B cell (primary cell): Measurements from ENCODE around the gene APMAP. TPM values are rescaled to one million over a fixed set of nuclear protein-coding genes. Genes with fewer than 3 reads are reported as not detected.

ENCODE experiments used
- ATAC-seq: fragments of 200-7000 bp; cut with Tn5 transposase; one replicate; pipeline ENCODE4 v1.10.0; 2021; ENCODE audit warnings: low read depth, mild to moderate bottlenecking, moderate number of reproducible peaks, moderate library complexity
- CTCF ChIA-PET: fragments of 350-600 bp; sonication (Branson Sonifier 250); formaldehyde crosslinking; loops from one replicate; lab custom pipeline; 2021; ENCODE audit warnings: antibody characterized with exemption, inconsistent platforms; lab: Charles Lee
- POLR2A ChIA-PET: fragments of 350-600 bp; sonication (Branson Sonifier 250); formaldehyde crosslinking; loops from one replicate; lab custom pipeline; 2021; ENCODE audit warnings: antibody characterized with exemption; lab: Charles Lee
- DNase-seq: peaks from one replicate; pipeline ENCODE4 v3.0.0; 2013
- H2AFZ ChIP-seq: 2 replicates; pipeline ENCODE4 v1.6.1; 2012; ENCODE audit warnings: mild to moderate bottlenecking, low read depth, low read length; ENCODE audit not compliant: insufficient read depth, poor library complexity, severe bottlenecking
- H3K27ac ChIP-seq, 2 donors: 1 replicate in 1 of 2; 2 replicates in 1 of 2; pipeline ENCODE4 v1.5.1; 2012 to 2013; ENCODE audit warnings: low read length in 2 of 2, mild to moderate bottlenecking in 2 of 2, moderate library complexity in 1 of 2
- H3K27me3 ChIP-seq, 4 experiments: fragments of 200-600 bp in 1 of 4; sonication (generic) in 1 of 4; replicated peaks in 1 of 4; 1 replicate in 2 of 4; 2 replicates in 2 of 4; pipeline versions ENCODE4 v1.6.1 to v1.7.0; 2013 to 2016; ENCODE audit warnings: low read length in 3 of 4, mild to moderate bottlenecking in 2 of 4, mixed read lengths in 1 of 4, moderate library complexity in 1 of 4; ENCODE audit not compliant: insufficient read depth in 4 of 4, control insufficient read depth in 3 of 4; ENCODE audit errors: control extremely low read depth in 1 of 4
- H3K36me3 ChIP-seq, 2 experiments: replicated peaks in 1 of 2; 1 replicate in 1 of 2; 2 replicates in 1 of 2; pipeline versions ENCODE4 v1.6.1 to v1.7.1; 2013; ENCODE audit warnings: low read length in 1 of 2; ENCODE audit not compliant: insufficient read depth in 2 of 2, control insufficient read depth in 1 of 2; ENCODE audit errors: control extremely low read depth in 1 of 2, extremely low read depth in 1 of 2
- H3K4me1 ChIP-seq, 2 donors: fragments of 200-600 bp in 1 of 2; sonication (generic) in 1 of 2; 1 replicate in 1 of 2; 2 replicates in 1 of 2; pipeline versions ENCODE4 v1.5.1 to v1.6.1; 2013 to 2017; ENCODE audit warnings: low read length in 2 of 2; ENCODE audit not compliant: control insufficient read depth in 2 of 2, insufficient read depth in 2 of 2
- H3K4me2 ChIP-seq: replicated peaks from 2 replicates; pipeline ENCODE3; 2012; ENCODE audit warnings: mild to moderate bottlenecking, low read depth, low read length; ENCODE audit not compliant: poor library complexity, severe bottlenecking
- H3K4me3 ChIP-seq, 5 experiments: fragments of 200-600 bp in 1 of 5; sonication (generic) in 1 of 5; 1 replicate in 3 of 5; 2 replicates in 2 of 5; pipeline versions ENCODE4 v1.5.1 to v1.7.0; 2011 to 2016; ENCODE audit warnings: low read length in 4 of 5, mild to moderate bottlenecking in 4 of 5, low read depth in 2 of 5, control low read depth in 1 of 5, moderate library complexity in 1 of 5; ENCODE audit not compliant: insufficient read depth in 1 of 5; ENCODE audit errors: control extremely low read depth in 1 of 5, extremely low read depth in 1 of 5
- H3K79me2 ChIP-seq: fragments of 200-600 bp; sonication (generic); one replicate; pipeline ENCODE4 v1.6.0; 2016; ENCODE audit warnings: low read length; ENCODE audit not compliant: control insufficient read depth, insufficient read depth
- H3K9ac ChIP-seq: fragments of 200-600 bp; sonication (generic); 2 replicates; pipeline ENCODE4 v1.6.1; 2017; ENCODE audit warnings: mild to moderate bottlenecking, low read length, moderate library complexity
- H3K9me3 ChIP-seq, 3 donors: one replicate each; pipeline versions ENCODE4 v1.6.1 to v1.7.1; 2013; ENCODE audit warnings: low read length in 2 of 3; ENCODE audit not compliant: control insufficient read depth in 2 of 3, insufficient read depth in 1 of 3; ENCODE audit errors: control extremely low read depth in 1 of 3
- H4K20me1 ChIP-seq: 2 replicates; pipeline ENCODE4 v1.6.0; 2012; ENCODE audit warnings: mild to moderate bottlenecking, low read length; ENCODE audit not compliant: insufficient read depth, control insufficient read depth, poor library complexity, severe bottlenecking
- H3K27ac Mint-ChIP-seq: one replicate; pipeline ENCODE4 v1.8.0; 2021; ENCODE audit warnings: mixed read lengths
- H3K27me3 Mint-ChIP-seq: one replicate; pipeline ENCODE4 v1.8.0; 2021; ENCODE audit warnings: mixed read lengths
- H3K4me1 Mint-ChIP-seq: one replicate; pipeline ENCODE4 v1.8.0; 2021; ENCODE audit warnings: mixed read lengths
- H3K4me3 Mint-ChIP-seq: one replicate; pipeline ENCODE4 v1.8.0; 2021; ENCODE audit warnings: mixed read lengths
- H3K9me3 Mint-ChIP-seq: one replicate; pipeline ENCODE4 v1.8.0; 2022; ENCODE audit warnings: mixed read lengths; ENCODE audit not compliant: insufficient read depth
- CTCF ChIP-seq: fragments of 200-600 bp; IDR thresholded peaks from one replicate; pipeline ENCODE4 v1.8.0; 2022; ENCODE audit warnings: antibody characterized with exemption, mild to moderate bottlenecking
- EZH2 ChIP-seq: IDR thresholded peaks from 2 replicates; pipeline ENCODE4 v1.6.1; 2012; ENCODE audit warnings: borderline replicate concordance, low read depth, mild to moderate bottlenecking, moderate library complexity, low read length; ENCODE audit not compliant: insufficient read depth, poor library complexity, severe bottlenecking
- WGBS: methylation state at CpG from one replicate; pipeline ENCODE4 v1.1.5; 2013; ENCODE audit warnings: missing lambda C conversion rate; ENCODE audit not compliant: insufficient coverage; 5-methylcytosine and 5-hydroxymethylcytosine counted together
- intact Hi-C: fragments of 100-400 bp; cut with micrococcal nuclease; formaldehyde crosslinking; loops from one replicate; pipeline ENCODE4 v1.10.0; 2022
- polyA plus RNA-seq: library from polyadenylated mRNA; depleted of rRNA; stranded (reverse); fragments of >200 nt; gene quantifications from 2 replicates; pipeline ENCODE4 v1.2.3, GENCODE V29; 2012
- total RNA-seq, 2 donors: library from RNA; stranded (reverse); fragments of 120-200 nt in 1 of 2; gene quantifications; 1 replicate in 1 of 2; 2 replicates in 1 of 2; pipeline versions ENCODE4 v1.2.3 to v1.2.4, GENCODE V29; 2013 to 2022

APMAP gene
- total and polyA plus RNA-seq, 2 donors (not counting 1 experiment from before 2014, with no cell fraction given): 9.1 to 28.0 TPM

- POLR2A ChIA-PET: no interaction called here
- CTCF ChIA-PET: no interaction called here
- H3K9me3 Mint-ChIP-seq: no peaks in the 10 kb centered on the region
- DNase-seq: no peak
- no peaks in the 10 kb centered on the region for H3K4me1 Mint-ChIP-seq
- Histone ChIP-seq H3K27ac (no peak overlapping the region), H3K9ac (no peak overlapping the region), H3K36me3 (peaks cover 7 to 50% of the 10 kb centered on the region in 2 experiments), H3K4me2 (no peak overlapping the region), H3K4me1 (no peaks in the 10 kb centered on the region), H3K4me3 (no peak overlapping the region), H3K79me2 (no peaks in the 10 kb centered on the region), H3K27me3 (no peaks in the 10 kb centered on the region), H3K9me3 (no peaks in the 10 kb centered on the region), H4K20me1 (no peaks in the 10 kb centered on the region), H2AFZ (no peak overlapping the region)
- intact Hi-C loops: no loop called here
- H3K4me3 Mint-ChIP-seq: no peak overlapping the region
- no peaks in the 10 kb centered on the region for H3K27me3 Mint-ChIP-seq
- TF ChIP-seq EZH2 (no peak), CTCF (no peak)
- H3K27ac Mint-ChIP-seq: no peak overlapping the region
- no peak for ATAC-seq
- 97% methylated on average over 20 of the region's 21 CpGs for WGBS
Measured at GRCh38 chr20:24963672-24964505, 28.7 kb downstream of the APMAP start.

- no peaks in the 10 kb centered on the region for H3K4me1 ChIP-seq
- H3K27ac ChIP-seq: no peak overlapping the region
- H2AFZ ChIP-seq: no peak overlapping the region
- H3K36me3 ChIP-seq: peaks cover 7 to 40% of the 10 kb centered on the region in 2 experiments
- H3K27me3 ChIP-seq: no peaks in the 10 kb centered on the region
- H3K9ac ChIP-seq: no peak overlapping the region
- no peaks in the 10 kb centered on the region for H3K27me3 Mint-ChIP-seq
- ChIA-PET CTCF (no interaction called here), POLR2A (no interaction called here)
- no peaks in the 10 kb centered on the region for H3K9me3 Mint-ChIP-seq
- no peaks in the 10 kb centered on the region for H3K9me3 ChIP-seq
- no peak for ATAC-seq
- no peak overlapping the region for H3K4me3 ChIP-seq
- no peak overlapping the region for H3K27ac Mint-ChIP-seq
- H3K4me3 Mint-ChIP-seq: no peak overlapping the region
- WGBS: 100% methylated on average over 4 of the region's 6 CpGs
- TF ChIP-seq CTCF (no peak), EZH2 (no peak)
- no peaks in the 10 kb centered on the region for H3K4me1 Mint-ChIP-seq
- intact Hi-C loops: no loop called here
- no peak overlapping the region for H3K4me2 ChIP-seq
- H3K79me2 ChIP-seq: no peaks in the 10 kb centered on the region
- DNase-seq: no peak
- H4K20me1 ChIP-seq: no peaks in the 10 kb centered on the region
Measured at GRCh38 chr20:24962510-24962909, 30.0 kb downstream of the APMAP start.
